IPS DF 6.9 (cell line): ENCODE data around the gene MZF1.

Experiments
- DNase-seq: peaks from one replicate; pipeline ENCODE4 v3.0.0-alpha.2; 2013; ENCODE audit warnings: low read depth, low spot score
- H3K27ac ChIP-seq: one replicate; pipeline ENCODE4 v1.5.1; 2013; ENCODE audit warnings: low read length, control low read depth
- H3K27me3 ChIP-seq: 2 replicates; pipeline ENCODE4 v1.6.1; 2013; ENCODE audit warnings: mild to moderate bottlenecking, low read length; ENCODE audit not compliant: control insufficient read depth, insufficient read depth
- H3K36me3 ChIP-seq: 2 replicates; pipeline ENCODE4 v1.6.1; 2013; ENCODE audit warnings: low read length; ENCODE audit not compliant: control insufficient read depth, insufficient read depth
- H3K4me1 ChIP-seq: 2 replicates; pipeline ENCODE4 v1.6.1; 2013; ENCODE audit warnings: low read length; ENCODE audit not compliant: control insufficient read depth, insufficient read depth
- H3K4me3 ChIP-seq: 2 replicates; pipeline ENCODE4 v1.5.1; 2013; ENCODE audit warnings: mild to moderate bottlenecking, low read length
- H3K9me3 ChIP-seq: 2 replicates; pipeline ENCODE4 v1.6.1; 2013; ENCODE audit warnings: low read length, inconsistent platforms; ENCODE audit not compliant: control insufficient read depth, insufficient read depth
- WGBS: extraction: QIAGEN DNeasy Blood & Tissue Kit; methylation state at CpG from one replicate; pipeline ENCODE4 v1.1.7; 2013; ENCODE audit warnings: mixed read lengths, missing lambda C conversion rate; ENCODE audit not compliant: insufficient read length, insufficient coverage; 5-methylcytosine and 5-hydroxymethylcytosine counted together

The MZF1 gene

GRCh38 chr19:58516964-58517833 is 55.9 kb downstream of the MZF1 start:
- peaks cover 9% of the 10 kb centered on the region for H3K4me1 ChIP-seq
- H3K27me3 ChIP-seq, result no peaks in the 10 kb centered on the region
- peaks cover 5% of the 10 kb centered on the region; the same call in 1 of the 2 replicates for H3K36me3 ChIP-seq
- H3K4me3 ChIP-seq, result no peak overlapping the region
- H3K9me3 ChIP-seq, result no peaks in the 10 kb centered on the region
- no peak overlapping the region for H3K27ac ChIP-seq
- WGBS, result no CpG with 5 or more reads among the region's 65 CpGs
- no peak for DNase-seq

GRCh38 chr19:58516246-58516836 is 56.8 kb downstream of the MZF1 start:
- H3K4me1 ChIP-seq, result peaks cover 9% of the 10 kb centered on the region
- H3K27ac ChIP-seq, result no peak overlapping the region
- H3K36me3 ChIP-seq, result peaks cover 5% of the 10 kb centered on the region; the same call in 1 of the 2 replicates
- H3K4me3 ChIP-seq, result no peak overlapping the region
- no peak for DNase-seq
- no peaks in the 10 kb centered on the region for H3K9me3 ChIP-seq
- no peaks in the 10 kb centered on the region for H3K27me3 ChIP-seq
- WGBS, result no CpG with 5 or more reads among the region's 25 CpGs

GRCh38 chr19:58515259-58515658 is 57.9 kb downstream of the MZF1 start:
- DNase-seq, result no peak
- Histone ChIP-seq H3K4me3 (no peak overlapping the region), H3K27ac (no peak overlapping the region), H3K4me1 (peaks cover 9% of the 10 kb centered on the region), H3K27me3 (no peaks in the 10 kb centered on the region), H3K36me3 (peaks cover 5% of the 10 kb centered on the region; the same call in 1 of the 2 replicates), H3K9me3 (no peaks in the 10 kb centered on the region)
- no CpG with 5 or more reads among the region's 2 CpGs for WGBS

- Histone ChIP-seq H3K27me3 (no peaks in the 10 kb centered on the region), H3K4me3 (peak overlapping the region; percentile 25; the same call in 1 of the 2 replicates), H3K9me3 (no peaks in the 10 kb centered on the region), H3K36me3 (peaks cover 5% of the 10 kb centered on the region; the same call in 1 of the 2 replicates), H3K27ac (no peak overlapping the region), H3K4me1 (peaks cover 9% of the 10 kb centered on the region)
- no CpG with 5 or more reads among the region's 3 CpGs for WGBS
- DNase-seq, result no peak
Observed at GRCh38 chr19:58514564-58515022, 58.5 kb downstream of the MZF1 start.

- no CpG with 5 or more reads among the region's 66 CpGs for WGBS
- H3K27ac ChIP-seq, result no peak overlapping the region
- H3K4me3 ChIP-seq, result peak overlapping the region; percentile 25; the same call in 1 of the 2 replicates
- DNase-seq, result peak; percentile 84
- peaks cover 9% of the 10 kb centered on the region for H3K4me1 ChIP-seq
- peaks cover 5% of the 10 kb centered on the region; the same call in 1 of the 2 replicates for H3K36me3 ChIP-seq
- no peaks in the 10 kb centered on the region for H3K27me3 ChIP-seq
- no peaks in the 10 kb centered on the region for H3K9me3 ChIP-seq
Observed at GRCh38 chr19:58513694-58514563, 59.2 kb downstream of the MZF1 start.

- H3K9me3 ChIP-seq, result no peaks in the 10 kb centered on the region
- peaks cover 5% of the 10 kb centered on the region; the same call in 1 of the 2 replicates for H3K36me3 ChIP-seq
- H3K27ac ChIP-seq, result no peak overlapping the region
- no peak overlapping the region for H3K4me3 ChIP-seq
- no peak for DNase-seq
- peaks cover 5% of the 10 kb centered on the region for H3K4me1 ChIP-seq
- H3K27me3 ChIP-seq, result no peaks in the 10 kb centered on the region
- no CpG with 5 or more reads among the region's 10 CpGs for WGBS
Observed at GRCh38 chr19:58513213-58513693, 59.9 kb downstream of the MZF1 start.
